A549 (cell line): ENCODE measurements around the gene MPP7.

ENCODE experiments used
- CHD2 ChIP-seq: fragments of 150-350 bp; IDR thresholded peaks from 2 replicates; pipeline ENCODE4 v1.6.1; 2014; ENCODE audit warnings: low read length; ENCODE audit not compliant: partially characterized antibody
- MAFK ChIP-seq: fragments of 450-650 bp; IDR thresholded peaks from 2 replicates; pipeline ENCODE4 v1.6.1; 2014; ENCODE audit not compliant: partially characterized antibody
- NFE2L2 ChIP-seq: fragments of 150-350 bp; conservative IDR thresholded peaks from 2 replicates; pipeline ENCODE4 v1.6.1; 2014; ENCODE audit warnings: low read length
- POLR2A ChIP-seq: IDR thresholded peaks from 2 replicates; pipeline ENCODE4 v1.6.1; 2012; ENCODE audit warnings: mild to moderate bottlenecking, low read length
- TF ChIP-seq, protein P1 (sequence below): fragments of >200 bp; sonication (Bioruptor Twin); formaldehyde crosslinking; IDR thresholded peaks from 3 replicates; pipeline ENCODE4 v1.5.1; 2016

DNA sequence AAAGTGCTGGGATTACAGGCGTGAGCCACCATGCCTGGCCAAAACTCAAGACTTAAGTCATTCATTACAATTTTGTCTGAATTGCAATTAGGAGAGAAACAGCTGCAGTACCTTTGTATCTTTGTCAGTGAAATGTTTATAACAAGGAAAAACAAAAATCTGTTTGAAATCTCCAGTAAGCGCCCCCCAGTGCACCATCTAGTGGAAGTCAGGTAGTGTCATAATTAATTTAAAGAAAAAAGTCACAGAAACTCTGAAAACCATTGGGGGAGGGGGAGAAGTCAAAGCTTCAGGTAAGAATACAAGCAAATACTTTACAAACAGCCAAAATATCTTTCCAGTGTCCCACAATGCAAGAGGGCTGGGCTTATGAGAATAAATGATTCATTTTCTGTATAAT lies 2.8 kb downstream of the MPP7 start:
- TF ChIP-seq, protein P1, sequence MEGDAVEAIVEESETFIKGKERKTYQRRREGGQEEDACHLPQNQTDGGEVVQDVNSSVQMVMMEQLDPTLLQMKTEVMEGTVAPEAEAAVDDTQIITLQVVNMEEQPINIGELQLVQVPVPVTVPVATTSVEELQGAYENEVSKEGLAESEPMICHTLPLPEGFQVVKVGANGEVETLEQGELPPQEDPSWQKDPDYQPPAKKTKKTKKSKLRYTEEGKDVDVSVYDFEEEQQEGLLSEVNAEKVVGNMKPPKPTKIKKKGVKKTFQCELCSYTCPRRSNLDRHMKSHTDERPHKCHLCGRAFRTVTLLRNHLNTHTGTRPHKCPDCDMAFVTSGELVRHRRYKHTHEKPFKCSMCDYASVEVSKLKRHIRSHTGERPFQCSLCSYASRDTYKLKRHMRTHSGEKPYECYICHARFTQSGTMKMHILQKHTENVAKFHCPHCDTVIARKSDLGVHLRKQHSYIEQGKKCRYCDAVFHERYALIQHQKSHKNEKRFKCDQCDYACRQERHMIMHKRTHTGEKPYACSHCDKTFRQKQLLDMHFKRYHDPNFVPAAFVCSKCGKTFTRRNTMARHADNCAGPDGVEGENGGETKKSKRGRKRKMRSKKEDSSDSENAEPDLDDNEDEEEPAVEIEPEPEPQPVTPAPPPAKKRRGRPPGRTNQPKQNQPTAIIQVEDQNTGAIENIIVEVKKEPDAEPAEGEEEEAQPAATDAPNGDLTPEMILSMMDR: no peak
- TF ChIP-seq CHD2: no peak
- no peak for TF ChIP-seq NFE2L2
- no peak for TF ChIP-seq POLR2A
- no peak for TF ChIP-seq MAFK
